Right atrium auricular region (tissue), 2 donors: ENCODE results near the gene TLCD3A. TPM values are rescaled to one million over a fixed set of nuclear protein-coding genes. Genes with fewer than 3 reads are reported as not detected.

ENCODE experiments used
- DNase-seq: peaks from one replicate; pipeline ENCODE4 v3.0.0-alpha.2; 2019; ENCODE audit warnings: low spot score
- H3K27ac ChIP-seq, 2 donors: fragments of 200-600 bp; sonication (generic); 1 replicate in 1 of 2; 2 replicates in 1 of 2; pipeline ENCODE4 v1.5.1; 2016 to 2019
- H3K27me3 ChIP-seq, 2 donors: fragments of 200-600 bp; sonication (generic); one replicate each; pipeline versions ENCODE4 v1.5.1 to v1.6.0; 2017 to 2019
- H3K36me3 ChIP-seq: fragments of 200-600 bp; sonication (generic); one replicate; pipeline ENCODE4 v1.5.1; 2016
- H3K4me1 ChIP-seq, 2 donors: fragments of 200-600 bp; sonication (generic); one replicate each; pipeline versions ENCODE4 v1.5.1 to v1.6.0; 2017 to 2019
- H3K4me3 ChIP-seq, 2 donors: fragments of 200-600 bp; sonication (generic); 1 replicate in 1 of 2; 2 replicates in 1 of 2; pipeline ENCODE4 v1.5.1; 2017 to 2019; ENCODE audit warnings: mild to moderate bottlenecking in 1 of 2, moderate library complexity in 1 of 2
- H3K9me3 ChIP-seq, 2 donors: fragments of 200-600 bp; sonication (generic); one replicate each; pipeline ENCODE4 v1.5.1; 2019
- CTCF ChIP-seq, 2 donors: fragments of 200-600 bp; sonication (generic); IDR thresholded peaks; one replicate each; pipeline ENCODE4 v1.5.1; 2019; ENCODE audit warnings: antibody characterized with exemption in 2 of 2
- total RNA-seq, 2 donors: library from RNA; depleted of rRNA; stranded (reverse); fragments of >200 nt; gene quantifications; one replicate each; pipeline ENCODE4 v1.1.0, GENCODE V29; 2016

The TLCD3A gene
- total RNA-seq, 2 donors from 2014 or later: 1.5 to 4.8 TPM

- H3K36me3 ChIP-seq: peaks cover 35% of the 10 kb centered on the region
Measured at GRCh38 chr17:760371-760770, 28.0 kb downstream of the TLCD3A start.

DNA sequence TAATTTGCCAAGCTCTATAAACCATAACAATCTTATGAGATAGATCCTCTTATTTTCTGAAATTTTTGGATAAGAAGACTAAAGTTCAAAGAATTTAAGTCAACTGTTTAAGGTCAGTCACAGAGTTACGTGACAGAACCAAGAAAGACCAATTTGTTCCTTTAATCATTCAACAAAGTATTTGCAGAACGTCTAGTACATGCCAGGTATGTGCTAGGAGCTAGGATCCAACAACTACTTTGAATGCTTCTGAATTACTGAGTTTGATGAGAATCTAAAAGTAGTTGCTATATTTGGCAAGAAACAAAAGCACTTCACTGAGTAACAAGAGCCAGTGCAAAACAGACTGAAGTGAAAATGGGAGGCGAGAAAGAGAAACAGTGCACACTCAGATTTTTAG, 34.7 kb downstream of the TLCD3A start:
- no peaks in the 10 kb centered on the region for H3K9me3 ChIP-seq
- TF ChIP-seq CTCF (IDR thresholded peaks at IDR 0.05): no peak
- DNase-seq: no peak

More at GRCh38 chr17:760371-760770, 28.0 kb downstream of the TLCD3A start:
- no peak for DNase-seq
- peak overlapping the region; percentile 68 to 88 for H3K27ac ChIP-seq
- H3K9me3 ChIP-seq: no peaks in the 10 kb centered on the region
- H3K4me3 ChIP-seq: no peak overlapping the region
- TF ChIP-seq CTCF (IDR thresholded peaks at IDR 0.05): no peak
- no peaks in the 10 kb centered on the region for H3K27me3 ChIP-seq
- H3K4me1 ChIP-seq: peaks cover 0 to 11% of the 10 kb centered on the region in 2 donors

DNA sequence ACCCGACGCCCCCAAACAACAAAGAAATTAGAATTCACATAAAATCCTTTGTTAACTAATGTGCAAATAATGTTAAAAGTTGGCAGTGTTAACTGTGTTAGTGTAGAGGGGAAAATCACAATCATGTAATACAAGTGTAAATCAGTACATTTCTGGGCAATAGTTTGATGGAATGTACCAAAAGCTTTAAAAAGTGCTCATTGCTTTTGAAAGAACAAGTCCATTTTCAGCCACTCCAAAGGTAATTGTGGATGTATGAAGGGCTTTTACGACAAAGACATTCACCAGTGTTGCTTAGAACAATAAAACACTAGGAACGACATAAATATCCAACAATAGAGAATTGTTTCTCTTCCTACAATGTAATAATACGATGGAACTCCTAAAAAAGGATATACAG, 40.6 kb downstream of the TLCD3A start:
- Histone ChIP-seq H3K27ac (no peak overlapping the region), H3K4me3 (no peak overlapping the region), H3K36me3 (peaks cover 76% of the 10 kb centered on the region), H3K27me3 (no peaks in the 10 kb centered on the region), H3K4me1 (no peaks in the 10 kb centered on the region), H3K9me3 (no peaks in the 10 kb centered on the region)
- TF ChIP-seq CTCF (IDR thresholded peaks at IDR 0.05): no peak
- DNase-seq: no peak

More for the DNA sequence above, 34.7 kb downstream of the TLCD3A start:
- Histone ChIP-seq H3K36me3 (peaks cover 64% of the 10 kb centered on the region), H3K27ac (peak overlapping the region in 1 of 2 donors; percentile 67), H3K27me3 (no peaks in the 10 kb centered on the region), H3K4me3 (no peak overlapping the region), H3K4me1 (no peaks in the 10 kb centered on the region)

GRCh38 chr17:773467-774312, 41.3 kb downstream of the TLCD3A start:
- DNase-seq: no peak
- H3K9me3 ChIP-seq: no peaks in the 10 kb centered on the region
- no peak overlapping the region for H3K4me3 ChIP-seq
- H3K4me1 ChIP-seq: no peaks in the 10 kb centered on the region
- TF ChIP-seq CTCF (IDR thresholded peaks at IDR 0.05): no peak
- peaks cover 83% of the 10 kb centered on the region for H3K36me3 ChIP-seq
- no peak overlapping the region for H3K27ac ChIP-seq
- H3K27me3 ChIP-seq: no peaks in the 10 kb centered on the region

DNA sequence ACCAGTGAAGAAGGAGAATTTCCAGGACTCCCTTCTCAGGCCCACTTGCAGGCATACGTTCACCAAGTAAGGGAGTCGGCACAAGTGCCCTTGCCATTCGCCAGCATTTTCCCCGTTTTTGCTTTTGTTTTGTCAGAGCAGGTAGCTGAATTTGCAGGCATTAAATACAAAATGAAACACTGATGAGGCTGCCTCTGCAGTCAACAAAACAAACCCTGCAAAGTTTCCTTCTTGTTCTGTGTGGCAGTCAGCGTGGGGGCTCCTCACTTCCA, 41.9 kb downstream of the TLCD3A start:
- Histone ChIP-seq H3K27me3 (no peaks in the 10 kb centered on the region), H3K4me3 (no peak overlapping the region), H3K27ac (no peak overlapping the region), H3K9me3 (no peaks in the 10 kb centered on the region), H3K4me1 (no peaks in the 10 kb centered on the region), H3K36me3 (peaks cover 81% of the 10 kb centered on the region)
- no peak for DNase-seq
- TF ChIP-seq CTCF (IDR thresholded peaks at IDR 0.05): no peak

DNA sequence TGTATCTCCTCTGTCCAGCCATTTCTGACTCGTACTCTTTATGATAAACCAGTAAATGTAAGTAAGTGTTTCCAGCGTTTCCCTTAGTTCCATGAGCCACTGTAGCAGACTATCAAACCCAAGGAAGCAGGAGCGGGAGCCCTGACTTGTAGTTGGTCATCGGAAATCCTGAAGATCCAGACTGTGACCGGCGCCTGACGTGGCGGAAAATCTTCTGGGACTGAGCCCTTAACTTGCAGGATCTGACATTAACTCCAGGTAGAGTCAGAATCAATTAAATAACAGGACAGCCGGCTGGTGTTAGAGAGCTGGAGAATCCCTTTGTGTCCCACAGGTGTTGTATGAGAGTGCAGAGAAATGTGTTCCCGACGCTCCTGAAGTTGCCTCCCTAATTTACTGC, 45.7 kb downstream of the TLCD3A start:
- no peak overlapping the region for H3K4me3 ChIP-seq
- peaks cover 0 to 15% of the 10 kb centered on the region in 2 donors for H3K4me1 ChIP-seq
- peaks cover 53% of the 10 kb centered on the region for H3K36me3 ChIP-seq
- no peak for DNase-seq
- H3K27me3 ChIP-seq: no peaks in the 10 kb centered on the region
- no peaks in the 10 kb centered on the region for H3K9me3 ChIP-seq
- no peak for TF ChIP-seq CTCF (IDR thresholded peaks at IDR 0.05)
- no peak overlapping the region for H3K27ac ChIP-seq
